Right lobe of liver (tissue), 6 donors: Measurements from ENCODE around the gene METTL6. TPM values are rescaled to one million over a fixed set of nuclear protein-coding genes. Genes with fewer than 3 reads are reported as not detected.

ENCODE experiments used
- ATAC-seq, 4 donors: fragments of 200-7000 bp; cut with Tn5 transposase; one replicate each; pipeline ENCODE4 v1.9.1; 2020; ENCODE audit warnings: mild to moderate bottlenecking in 4 of 4, moderate library complexity in 4 of 4
- DNase-seq, 3 donors: peaks; one replicate each; pipeline ENCODE4 v3.0.0-alpha.2; 2020
- H3K27ac ChIP-seq, 3 donors: fragments of 200-600 bp; one replicate each; pipeline ENCODE4 v1.8.0; 2022
- H3K27me3 ChIP-seq, 2 donors: fragments of 200-600 bp; one replicate each; pipeline ENCODE4 v1.8.0; 2022
- H3K36me3 ChIP-seq, 4 donors: fragments of 200-600 bp; sonication (generic) in 1 of 4; one replicate each; pipeline versions ENCODE4 v1.5.1 to v1.8.0; 2017 to 2022; ENCODE audit warnings: control low read depth in 1 of 4
- H3K4me1 ChIP-seq, 4 donors: fragments of 200-600 bp; sonication (generic) in 1 of 4; one replicate each; pipeline versions ENCODE4 v1.5.1 to v1.8.0; 2017 to 2022; ENCODE audit warnings: control low read depth in 1 of 4
- H3K4me3 ChIP-seq, 3 donors: fragments of 200-600 bp; one replicate each; pipeline ENCODE4 v1.8.0; 2022
- H3K9me3 ChIP-seq, 4 donors: fragments of 200-600 bp; sonication (generic) in 1 of 4; one replicate each; pipeline versions ENCODE4 v1.5.1 to v1.8.0; 2017 to 2022; ENCODE audit warnings: control low read depth in 1 of 4
- CTCF ChIP-seq, 4 donors: fragments of 200-600 bp in 3 of 4; fragments of 450-650 bp in 1 of 4; IDR thresholded peaks; one replicate each; pipeline versions ENCODE4 v1.5.1 to v1.8.0; 2016 to 2022; ENCODE audit warnings: antibody characterized with exemption in 4 of 4, mild to moderate bottlenecking in 2 of 4
- POLR2A ChIP-seq: fragments of 450-650 bp; IDR thresholded peaks from one replicate; pipeline ENCODE4 v1.6.1; 2017; ENCODE audit warnings: antibody characterized with exemption, mild to moderate bottlenecking
- WGBS: methylation state at CpG from one replicate; pipeline ENCODE4 v1.1.6; 2018; ENCODE audit warnings: low coverage, low lambda C conversion rate; ENCODE audit not compliant: insufficient coverage; ENCODE audit errors: missing lambda C conversion rate; 5-methylcytosine and 5-hydroxymethylcytosine counted together
- intact Hi-C, 2 donors: fragments of 100-400 bp; cut with DNase I; formaldehyde crosslinking; loops; one replicate each; pipeline versions ENCODE4 v1.11.2 to v1.14.1; 2022
- total RNA-seq, 6 experiments: library from RNA; depleted of rRNA in 2 of 6; stranded (reverse); fragments of >200 nt in 2 of 6; fragmentation: NEBNext Ultra II Directional in 3 of 6; extraction: Animal tissue kit (Norgen Biotek cat#: 25700) in 3 of 6; gene quantifications; one replicate each; pipeline versions ENCODE4 v1.1.0 to v1.2.4, GENCODE V29; 2016 to 2023
- donor health status: DM: no; HTN: yes; CAD: no.
- donor health status: DM: no; HTN: no; CAD: no.
- donor health status: DM: no; HTN: no; CAD: no.
- donor health status: DM: no; HTN: yes; CAD: no.
- donor health status: DM: no; HTN: yes; CAD: no.

The METTL6 gene
- total RNA-seq, 6 experiments from 2014 or later: 5.3 to 7.5 (median 6.2) TPM

GRCh38 chr3:15455756-15456155, 28.4 kb upstream of the METTL6 start:
- no peaks in the 10 kb centered on the region for H3K4me1 ChIP-seq
- no peak overlapping the region for H3K4me3 ChIP-seq
- no peak for DNase-seq
- no peak overlapping the region for H3K27ac ChIP-seq
- no peak for ATAC-seq
- TF ChIP-seq POLR2A (no peak), CTCF (IDR thresholded peaks at IDR 0.05) (no peak)
- WGBS: 98% methylated on average over 6 of the region's 7 CpGs
- H3K9me3 ChIP-seq: no peaks in the 10 kb centered on the region
- H3K36me3 ChIP-seq: no peaks in the 10 kb centered on the region
- no peaks in the 10 kb centered on the region for H3K27me3 ChIP-seq
- intact Hi-C loops: no loop called here

DNA sequence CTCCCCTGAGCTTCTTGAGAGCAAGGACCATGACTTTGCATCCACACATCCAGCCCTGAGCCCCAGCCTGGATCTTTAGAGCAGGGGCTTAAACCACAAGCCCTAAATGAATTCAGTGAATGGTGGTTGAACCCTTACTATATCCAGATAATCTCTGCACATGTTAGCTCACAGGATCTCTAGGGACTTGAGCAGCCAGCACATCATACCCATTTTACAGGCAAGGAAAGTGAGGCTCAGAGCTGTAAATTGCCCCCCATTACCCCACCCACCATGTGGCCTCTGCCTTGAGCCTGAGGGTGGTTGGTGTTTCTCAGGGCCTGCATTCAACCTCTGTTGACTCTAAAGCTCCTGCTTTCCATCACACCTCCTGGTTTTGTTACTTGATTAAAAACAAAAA, 27.6 kb upstream of the METTL6 start:
- TF ChIP-seq CTCF (IDR thresholded peaks at IDR 0.05) (no peak), POLR2A (no peak)
- H3K9me3 ChIP-seq: no peaks in the 10 kb centered on the region
- intact Hi-C loops: no loop called here
- H3K36me3 ChIP-seq: no peaks in the 10 kb centered on the region
- ATAC-seq (no peak), DNase-seq (no peak)
- H3K4me3 ChIP-seq: no peak overlapping the region
- H3K27ac ChIP-seq: no peak overlapping the region
- H3K4me1 ChIP-seq: no peaks in the 10 kb centered on the region
- no peaks in the 10 kb centered on the region for H3K27me3 ChIP-seq

DNA sequence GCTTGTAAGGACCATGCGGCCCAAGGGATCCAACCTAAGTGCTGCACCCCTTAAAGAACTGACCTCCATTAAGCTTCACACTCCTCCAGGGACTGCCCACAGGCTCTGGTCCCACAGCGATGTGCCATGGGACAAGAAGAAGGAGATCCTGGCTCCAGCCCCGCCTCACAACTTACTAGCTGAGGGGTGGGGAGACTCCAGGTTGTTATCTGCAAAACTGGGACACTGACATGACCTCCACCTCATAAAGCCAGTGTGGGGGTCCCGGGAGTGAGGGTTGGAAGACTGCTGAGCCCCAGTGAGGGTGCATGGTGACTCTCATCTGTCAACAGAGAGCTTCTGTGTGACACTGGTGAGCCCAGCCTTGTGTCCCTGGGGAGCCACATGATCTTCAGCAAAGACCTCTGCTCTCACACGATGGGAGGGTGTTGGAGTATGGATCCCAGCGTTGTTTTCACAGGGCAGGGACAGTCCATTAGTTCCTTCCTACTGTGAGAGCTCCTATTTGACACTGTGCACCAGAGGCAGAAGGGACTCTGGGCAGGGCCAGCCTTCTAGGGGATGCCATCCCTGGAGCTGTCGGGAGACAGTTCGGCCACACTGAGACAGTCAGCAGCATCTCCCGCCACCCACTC, 26.8 kb upstream of the METTL6 start:
- ATAC-seq (no peak), DNase-seq (no peak)
- Histone ChIP-seq H3K4me3 (no peak overlapping the region), H3K36me3 (no peaks in the 10 kb centered on the region), H3K4me1 (no peaks in the 10 kb centered on the region), H3K27me3 (no peaks in the 10 kb centered on the region), H3K9me3 (no peaks in the 10 kb centered on the region), H3K27ac (no peak overlapping the region)
- TF ChIP-seq POLR2A (no peak), CTCF (IDR thresholded peaks at IDR 0.05) (no peak)
- WGBS: 24% methylated on average over 3 of the region's 9 CpGs
- intact Hi-C loops: no loop called here

GRCh38 chr3:15453501-15453900, 26.2 kb upstream of the METTL6 start:
- WGBS: 70% methylated on average over 4 of the region's 8 CpGs

More at GRCh38 chr3:15453501-15453900, 26.2 kb upstream of the METTL6 start:
- H3K4me3 ChIP-seq: no peak overlapping the region
- DNase-seq (no peak), ATAC-seq (no peak)
- no peaks in the 10 kb centered on the region for H3K36me3 ChIP-seq
- H3K4me1 ChIP-seq: no peaks in the 10 kb centered on the region
- H3K9me3 ChIP-seq: no peaks in the 10 kb centered on the region
- TF ChIP-seq CTCF (IDR thresholded peaks at IDR 0.05) (no peak), POLR2A (no peak)
- no peaks in the 10 kb centered on the region for H3K27me3 ChIP-seq
- intact Hi-C loops: no loop called here
- no peak overlapping the region for H3K27ac ChIP-seq
